Subcutaneous abdominal adipose tissue (tissue), 5 donors: ENCODE results near the gene RARRES2.

ENCODE experiments used
- H3K27ac ChIP-seq: one replicate; pipeline ENCODE4 v1.7.0; 2013; ENCODE audit warnings: low read depth, mild to moderate bottlenecking, inconsistent platforms, low read length, moderate library complexity
- H3K27me3 ChIP-seq, 5 donors: one replicate each; pipeline ENCODE4 v1.7.0; 2013; ENCODE audit warnings: low read length in 5 of 5, inconsistent platforms in 1 of 5; ENCODE audit not compliant: control insufficient read depth in 5 of 5, insufficient read depth in 4 of 5
- H3K36me3 ChIP-seq, 5 donors: one replicate each; pipeline ENCODE4 v1.7.0; 2013; ENCODE audit warnings: low read length in 5 of 5; ENCODE audit not compliant: control insufficient read depth in 5 of 5, insufficient read depth in 5 of 5
- H3K4me1 ChIP-seq, 5 donors: one replicate each; pipeline ENCODE4 v1.7.0; 2013; ENCODE audit warnings: low read length in 5 of 5, mild to moderate bottlenecking in 3 of 5, moderate library complexity in 1 of 5; ENCODE audit not compliant: control insufficient read depth in 5 of 5, insufficient read depth in 5 of 5
- H3K4me3 ChIP-seq, 5 donors: one replicate each; pipeline ENCODE4 v1.7.0; 2013; ENCODE audit warnings: low read length in 5 of 5, low read depth in 1 of 5
- H3K9ac ChIP-seq, 5 donors: one replicate each; pipeline ENCODE4 v1.7.0; 2013; ENCODE audit warnings: low read length in 5 of 5, mild to moderate bottlenecking in 4 of 5, moderate library complexity in 3 of 5
- H3K9me3 ChIP-seq, 5 donors: one replicate each; pipeline ENCODE4 v1.7.0; 2013; ENCODE audit warnings: low read length in 5 of 5; ENCODE audit not compliant: control insufficient read depth in 5 of 5
- donor health status: healthy.
- donor health status: healthy.
- donor health status: healthy.
- donor health status: healthy.
- donor health status: healthy.

Gene RARRES2

GRCh38 chr7:150370612-150371071 is 29.2 kb upstream of the RARRES2 start:
- Histone ChIP-seq H3K4me3 (peak overlapping the region in 2 of 5 donors; percentile 69 to 84), H3K36me3 (peaks cover 0 to 44% (median 37%) of the 10 kb centered on the region in 5 donors), H3K27ac (peak overlapping the region; percentile 94), H3K27me3 (no peaks in the 10 kb centered on the region), H3K4me1 (peaks cover 11 to 54% (median 41%) of the 10 kb centered on the region in 5 donors), H3K9me3 (no peaks in the 10 kb centered on the region), H3K9ac (peak overlapping the region in 3 of 5 donors; percentile 29 to 94 (median 92))

- Histone ChIP-seq H3K27me3 (no peaks in the 10 kb centered on the region), H3K9ac (peak overlapping the region; percentile 79 to 94 (median 91)), H3K4me1 (peaks cover 11 to 54% (median 41%) of the 10 kb centered on the region in 5 donors), H3K27ac (peak overlapping the region; percentile 94), H3K9me3 (no peaks in the 10 kb centered on the region), H3K4me3 (peak overlapping the region; percentile 69 to 90 (median 84)), H3K36me3 (peaks cover 0 to 44% (median 37%) of the 10 kb centered on the region in 5 donors)
These were observed 28.5 kb upstream of the RARRES2 start for GRCh38 chr7:150369748-150370501.

GRCh38 chr7:150368884-150369747 is 27.7 kb upstream of the RARRES2 start:
- peak overlapping the region; percentile 79 to 94 (median 91) for H3K9ac ChIP-seq
- no peaks in the 10 kb centered on the region for H3K9me3 ChIP-seq
- H3K27ac ChIP-seq: peak overlapping the region; percentile 94
- H3K4me1 ChIP-seq: peaks cover 11 to 56% (median 45%) of the 10 kb centered on the region in 5 donors
- H3K36me3 ChIP-seq: peaks cover 0 to 39% (median 34%) of the 10 kb centered on the region in 5 donors
- H3K27me3 ChIP-seq: no peaks in the 10 kb centered on the region
- peak overlapping the region; percentile 69 to 90 (median 84) for H3K4me3 ChIP-seq

GRCh38 chr7:150368096-150368883 is 26.9 kb upstream of the RARRES2 start, which contains the start of gene REPIN1:
Gene REPIN1, plus strand, starts transcription at chr7:150368822. Its CDS starts 890 bp downstream, at chr7:150369712.
- peak within 1 kb of the TSS; percentile 79 to 94 (median 91) for H3K9ac ChIP-seq
- peak within 1 kb of the TSS; percentile 69 to 90 (median 84) for H3K4me3 ChIP-seq
- peak within 1 kb of the TSS; percentile 94 for H3K27ac ChIP-seq
- peaks cover 11 to 56% (median 51%) of the 10 kb centered on the region in 5 donors for H3K4me1 ChIP-seq
- no peaks in the 10 kb centered on the region for H3K9me3 ChIP-seq
- H3K36me3 ChIP-seq: peaks cover 0 to 31% (median 26%) of the 10 kb centered on the region in 5 donors
- H3K27me3 ChIP-seq: no peaks in the 10 kb centered on the region

GRCh38 chr7:150367677-150368095 is 26.3 kb upstream of the RARRES2 start:
- peak overlapping the region in 4 of 5 donors; percentile 69 to 90 (median 84) for H3K4me3 ChIP-seq
- H3K27ac ChIP-seq: peak overlapping the region; percentile 94
- peaks cover 11 to 51% (median 47%) of the 10 kb centered on the region in 5 donors for H3K4me1 ChIP-seq
- H3K9me3 ChIP-seq: no peaks in the 10 kb centered on the region
- no peaks in the 10 kb centered on the region for H3K27me3 ChIP-seq
- H3K9ac ChIP-seq: peak overlapping the region in 4 of 5 donors; percentile 79 to 92 (median 89)
- H3K36me3 ChIP-seq: peaks cover 0 to 25% (median 20%) of the 10 kb centered on the region in 5 donors

- Histone ChIP-seq H3K27me3 (no peaks in the 10 kb centered on the region), H3K27ac (no peak overlapping the region), H3K4me3 (no peak overlapping the region), H3K4me1 (peaks cover 11 to 52% (median 47%) of the 10 kb centered on the region in 5 donors), H3K9ac (no peak overlapping the region), H3K36me3 (peaks cover 0 to 6% (median 3%) of the 10 kb centered on the region in 5 donors), H3K9me3 (no peaks in the 10 kb centered on the region)
These were observed 24.4 kb upstream of the RARRES2 start for GRCh38 chr7:150365673-150366398.

GRCh38 chr7:150365194-150365593 is 23.8 kb upstream of the RARRES2 start:
- Histone ChIP-seq H3K4me1 (peaks cover 8 to 46% (median 40%) of the 10 kb centered on the region in 5 donors), H3K9me3 (no peaks in the 10 kb centered on the region), H3K27me3 (no peaks in the 10 kb centered on the region), H3K36me3 (peaks cover 0 to under 1% (median 0%) of the 10 kb centered on the region in 5 donors), H3K9ac (no peak overlapping the region), H3K4me3 (no peak overlapping the region), H3K27ac (no peak overlapping the region)

GRCh38 chr7:150363872-150364271 is 22.4 kb upstream of the RARRES2 start:
- H3K36me3 ChIP-seq: no peaks in the 10 kb centered on the region
- no peaks in the 10 kb centered on the region for H3K9me3 ChIP-seq
- no peaks in the 10 kb centered on the region for H3K27me3 ChIP-seq
- H3K4me1 ChIP-seq: peaks cover 0 to 33% (median 28%) of the 10 kb centered on the region in 5 donors
- H3K9ac ChIP-seq: no peak overlapping the region
- H3K27ac ChIP-seq: no peak overlapping the region
- H3K4me3 ChIP-seq: no peak overlapping the region

GRCh38 chr7:150363370-150363769 is 21.9 kb upstream of the RARRES2 start:
- Histone ChIP-seq H3K9ac (no peak overlapping the region), H3K4me1 (peaks cover 0 to 33% (median 27%) of the 10 kb centered on the region in 5 donors), H3K9me3 (no peaks in the 10 kb centered on the region), H3K27me3 (no peaks in the 10 kb centered on the region), H3K36me3 (no peaks in the 10 kb centered on the region), H3K4me3 (no peak overlapping the region), H3K27ac (no peak overlapping the region)
